ENCODE data around the gene GARS1. TPM values are rescaled to one million over a fixed set of nuclear protein-coding genes. Genes with fewer than 3 reads are reported as not detected.

GARS1 gene
- total and polyA plus RNA-seq, 9 of the 15 experiments (the other 6 are each of a cell fraction or from before 2014, with no cell fraction given), result 142 to 769 (median 272) TPM

DNA sequence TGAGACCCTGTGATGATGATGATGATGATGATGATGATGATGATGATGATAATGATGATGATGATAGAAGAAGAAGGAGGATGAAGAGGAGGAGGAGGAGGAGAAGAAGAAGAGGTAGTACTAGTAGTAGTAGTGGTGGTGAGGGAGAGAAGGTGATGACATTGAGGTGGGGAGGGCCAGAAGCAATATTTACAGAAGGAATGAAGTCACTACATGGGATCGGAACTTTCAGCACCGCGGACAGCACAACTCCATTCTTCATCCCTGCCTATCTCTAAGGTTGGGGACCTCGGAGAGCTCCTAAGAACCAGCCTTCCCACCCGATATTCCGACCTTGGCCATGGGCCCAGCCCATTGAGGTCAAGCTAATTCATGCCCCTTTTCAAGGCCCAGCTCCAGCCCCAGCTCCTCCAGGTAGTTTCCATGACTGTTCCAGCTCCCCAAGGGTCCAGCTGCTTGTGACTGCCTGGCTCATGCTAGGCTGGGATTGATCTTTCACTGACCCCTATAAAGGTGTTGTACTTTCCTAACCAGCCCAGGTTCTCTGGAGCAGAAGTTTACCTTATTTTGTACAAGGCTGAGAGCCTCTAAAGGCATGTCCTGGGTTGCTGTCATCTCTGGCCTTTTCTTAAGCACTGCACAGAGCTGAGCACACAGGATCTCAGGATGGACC is 77.3 kb downstream of the GARS1 start (continued):
- TF ChIP-seq, protein P1, sequence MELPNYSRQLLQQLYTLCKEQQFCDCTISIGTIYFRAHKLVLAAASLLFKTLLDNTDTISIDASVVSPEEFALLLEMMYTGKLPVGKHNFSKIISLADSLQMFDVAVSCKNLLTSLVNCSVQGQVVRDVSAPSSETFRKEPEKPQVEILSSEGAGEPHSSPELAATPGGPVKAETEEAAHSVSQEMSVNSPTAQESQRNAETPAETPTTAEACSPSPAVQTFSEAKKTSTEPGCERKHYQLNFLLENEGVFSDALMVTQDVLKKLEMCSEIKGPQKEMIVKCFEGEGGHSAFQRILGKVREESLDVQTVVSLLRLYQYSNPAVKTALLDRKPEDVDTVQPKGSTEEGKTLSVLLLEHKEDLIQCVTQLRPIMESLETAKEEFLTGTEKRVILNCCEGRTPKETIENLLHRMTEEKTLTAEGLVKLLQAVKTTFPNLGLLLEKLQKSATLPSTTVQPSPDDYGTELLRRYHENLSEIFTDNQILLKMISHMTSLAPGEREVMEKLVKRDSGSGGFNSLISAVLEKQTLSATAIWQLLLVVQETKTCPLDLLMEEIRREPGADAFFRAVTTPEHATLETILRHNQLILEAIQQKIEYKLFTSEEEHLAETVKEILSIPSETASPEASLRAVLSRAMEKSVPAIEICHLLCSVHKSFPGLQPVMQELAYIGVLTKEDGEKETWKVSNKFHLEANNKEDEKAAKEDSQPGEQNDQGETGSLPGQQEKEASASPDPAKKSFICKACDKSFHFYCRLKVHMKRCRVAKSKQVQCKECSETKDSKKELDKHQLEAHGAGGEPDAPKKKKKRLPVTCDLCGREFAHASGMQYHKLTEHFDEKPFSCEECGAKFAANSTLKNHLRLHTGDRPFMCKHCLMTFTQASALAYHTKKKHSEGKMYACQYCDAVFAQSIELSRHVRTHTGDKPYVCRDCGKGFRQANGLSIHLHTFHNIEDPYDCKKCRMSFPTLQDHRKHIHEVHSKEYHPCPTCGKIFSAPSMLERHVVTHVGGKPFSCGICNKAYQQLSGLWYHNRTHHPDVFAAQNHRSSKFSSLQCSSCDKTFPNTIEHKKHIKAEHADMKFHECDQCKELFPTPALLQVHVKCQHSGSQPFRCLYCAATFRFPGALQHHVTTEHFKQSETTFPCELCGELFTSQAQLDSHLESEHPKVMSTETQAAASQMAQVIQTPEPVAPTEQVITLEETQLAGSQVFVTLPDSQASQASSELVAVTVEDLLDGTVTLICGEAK (IDR thresholded peaks at IDR 0.05), result peak; percentile 89
- TF ChIP-seq, protein P1 (CRISPR knock-in tag; IDR thresholded peaks at IDR 0.05), result no peak; the same call in 1 of the 2 replicates
- TF ChIP-seq ELF2 (CRISPR knock-in tag; IDR thresholded peaks at IDR 0.05) (no peak), ZNF444 (CRISPR knock-in tag; IDR thresholded peaks at IDR 0.05) (0 out of 2 replicates have a peak, but pooled peaks have one; percentile 42), HOXB6 (CRISPR knock-in tag; IDR thresholded peaks at IDR 0.05; ENCODE audit: borderline replicate concordance) (no peak), ZNF324 (CRISPR knock-in tag; IDR thresholded peaks at IDR 0.05) (0 out of 2 replicates have a peak, but pooled peaks have one; percentile 29), SNIP1 (IDR thresholded peaks at IDR 0.05; ENCODE audit: low read depth) (no peak)
- TF ChIP-seq, protein P2, sequence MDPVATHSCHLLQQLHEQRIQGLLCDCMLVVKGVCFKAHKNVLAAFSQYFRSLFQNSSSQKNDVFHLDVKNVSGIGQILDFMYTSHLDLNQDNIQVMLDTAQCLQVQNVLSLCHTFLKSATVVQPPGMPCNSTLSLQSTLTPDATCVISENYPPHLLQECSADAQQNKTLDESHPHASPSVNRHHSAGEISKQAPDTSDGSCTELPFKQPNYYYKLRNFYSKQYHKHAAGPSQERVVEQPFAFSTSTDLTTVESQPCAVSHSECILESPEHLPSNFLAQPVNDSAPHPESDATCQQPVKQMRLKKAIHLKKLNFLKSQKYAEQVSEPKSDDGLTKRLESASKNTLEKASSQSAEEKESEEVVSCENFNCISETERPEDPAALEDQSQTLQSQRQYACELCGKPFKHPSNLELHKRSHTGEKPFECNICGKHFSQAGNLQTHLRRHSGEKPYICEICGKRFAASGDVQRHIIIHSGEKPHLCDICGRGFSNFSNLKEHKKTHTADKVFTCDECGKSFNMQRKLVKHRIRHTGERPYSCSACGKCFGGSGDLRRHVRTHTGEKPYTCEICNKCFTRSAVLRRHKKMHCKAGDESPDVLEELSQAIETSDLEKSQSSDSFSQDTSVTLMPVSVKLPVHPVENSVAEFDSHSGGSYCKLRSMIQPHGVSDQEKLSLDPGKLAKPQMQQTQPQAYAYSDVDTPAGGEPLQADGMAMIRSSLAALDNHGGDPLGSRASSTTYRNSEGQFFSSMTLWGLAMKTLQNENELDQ (CRISPR knock-in tag; IDR thresholded peaks at IDR 0.05; ENCODE audit: borderline replicate concordance), result peak; percentile 51; the same call in 1 of the 2 replicates
- TF ChIP-seq, protein P3, sequence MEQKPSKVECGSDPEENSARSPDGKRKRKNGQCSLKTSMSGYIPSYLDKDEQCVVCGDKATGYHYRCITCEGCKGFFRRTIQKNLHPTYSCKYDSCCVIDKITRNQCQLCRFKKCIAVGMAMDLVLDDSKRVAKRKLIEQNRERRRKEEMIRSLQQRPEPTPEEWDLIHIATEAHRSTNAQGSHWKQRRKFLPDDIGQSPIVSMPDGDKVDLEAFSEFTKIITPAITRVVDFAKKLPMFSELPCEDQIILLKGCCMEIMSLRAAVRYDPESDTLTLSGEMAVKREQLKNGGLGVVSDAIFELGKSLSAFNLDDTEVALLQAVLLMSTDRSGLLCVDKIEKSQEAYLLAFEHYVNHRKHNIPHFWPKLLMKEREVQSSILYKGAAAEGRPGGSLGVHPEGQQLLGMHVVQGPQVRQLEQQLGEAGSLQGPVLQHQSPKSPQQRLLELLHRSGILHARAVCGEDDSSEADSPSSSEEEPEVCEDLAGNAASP (IDR thresholded peaks at IDR 0.05), result no peak
- TF ChIP-seq, protein P4, sequence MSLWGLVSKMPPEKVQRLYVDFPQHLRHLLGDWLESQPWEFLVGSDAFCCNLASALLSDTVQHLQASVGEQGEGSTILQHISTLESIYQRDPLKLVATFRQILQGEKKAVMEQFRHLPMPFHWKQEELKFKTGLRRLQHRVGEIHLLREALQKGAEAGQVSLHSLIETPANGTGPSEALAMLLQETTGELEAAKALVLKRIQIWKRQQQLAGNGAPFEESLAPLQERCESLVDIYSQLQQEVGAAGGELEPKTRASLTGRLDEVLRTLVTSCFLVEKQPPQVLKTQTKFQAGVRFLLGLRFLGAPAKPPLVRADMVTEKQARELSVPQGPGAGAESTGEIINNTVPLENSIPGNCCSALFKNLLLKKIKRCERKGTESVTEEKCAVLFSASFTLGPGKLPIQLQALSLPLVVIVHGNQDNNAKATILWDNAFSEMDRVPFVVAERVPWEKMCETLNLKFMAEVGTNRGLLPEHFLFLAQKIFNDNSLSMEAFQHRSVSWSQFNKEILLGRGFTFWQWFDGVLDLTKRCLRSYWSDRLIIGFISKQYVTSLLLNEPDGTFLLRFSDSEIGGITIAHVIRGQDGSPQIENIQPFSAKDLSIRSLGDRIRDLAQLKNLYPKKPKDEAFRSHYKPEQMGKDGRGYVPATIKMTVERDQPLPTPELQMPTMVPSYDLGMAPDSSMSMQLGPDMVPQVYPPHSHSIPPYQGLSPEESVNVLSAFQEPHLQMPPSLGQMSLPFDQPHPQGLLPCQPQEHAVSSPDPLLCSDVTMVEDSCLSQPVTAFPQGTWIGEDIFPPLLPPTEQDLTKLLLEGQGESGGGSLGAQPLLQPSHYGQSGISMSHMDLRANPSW (CRISPR knock-in tag; IDR thresholded peaks at IDR 0.05), result no peak
